Right renal cortex interstitium (tissue), 3 donors: ENCODE data around the gene RCHY1. TPM values are rescaled to one million over a fixed set of nuclear protein-coding genes. Genes with fewer than 3 reads are reported as not detected.
"Not testable (repeated sequence)": the region's sequence is repeated elsewhere in the genome, so short reads cannot be mapped to it uniquely, and the experiment has no call there.

Source experiments
- DNase-seq, 3 donors: peaks; one replicate each; pipeline ENCODE4 v3.0.0-alpha.2; 2013; ENCODE audit warnings: low read depth in 3 of 3, low spot score in 2 of 3
- polyA plus RNA-seq, 3 donors: library from polyadenylated mRNA; unstranded; fragments of 120-200 nt; gene quantifications; one replicate each; pipeline ENCODE4 v1.2.1, GENCODE V29; 2013; ENCODE audit not compliant: insufficient read length in 3 of 3

The RCHY1 gene
- 10 to 100 TPM; 57.2 to 65.0 (median 59.9) TPM for polyA plus RNA-seq

GRCh38 chr4:75514131-75514948 is at the start of gene RCHY1, which contains the start of gene THAP6:
Gene RCHY1 (minus strand): TSS chr4:75514403. CDS start chr4:75514286, 117 bp downstream.
Gene THAP6 (plus strand): TSS chr4:75514473. CDS start chr4:75515453, 980 bp downstream.
- peak; percentile 93 to 96 (median 94) for DNase-seq

GRCh38 chr4:75561789-75562188 is 47.6 kb upstream of the RCHY1 start:
- DNase-seq: no peak

DNA sequence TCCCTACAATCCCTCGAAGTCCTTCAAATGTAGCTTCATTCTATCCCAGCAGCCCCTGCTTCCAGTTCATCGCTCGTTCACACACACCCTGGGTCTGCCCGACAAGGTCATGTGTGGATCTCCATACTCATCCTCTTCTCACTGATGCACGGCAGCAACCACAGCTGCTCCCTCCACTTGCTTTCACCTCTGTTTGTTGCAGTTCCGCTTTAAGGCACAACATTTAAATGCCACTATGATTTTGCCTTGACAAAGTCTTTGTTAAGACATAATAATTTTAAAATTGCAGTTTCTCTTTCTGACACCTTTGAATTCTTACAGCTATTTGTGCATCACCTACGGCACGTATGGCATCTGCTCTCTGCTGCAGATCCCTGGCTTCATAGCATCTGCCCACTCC is 43.5 kb upstream of the RCHY1 start:
- no peak for DNase-seq

GRCh38 chr4:75555294-75556164 is 41.3 kb upstream of the RCHY1 start, which contains the start of gene ODAPH:
Gene ODAPH (plus strand): TSS chr4:75556066. CDS start chr4:75556083, 17 bp downstream.
- no peak for DNase-seq

GRCh38 chr4:75552452-75552851 is 38.2 kb upstream of the RCHY1 start:
- DNase-seq: no peak

GRCh38 chr4:75549019-75549418 is 34.8 kb upstream of the RCHY1 start:
- no peak for DNase-seq

DNA sequence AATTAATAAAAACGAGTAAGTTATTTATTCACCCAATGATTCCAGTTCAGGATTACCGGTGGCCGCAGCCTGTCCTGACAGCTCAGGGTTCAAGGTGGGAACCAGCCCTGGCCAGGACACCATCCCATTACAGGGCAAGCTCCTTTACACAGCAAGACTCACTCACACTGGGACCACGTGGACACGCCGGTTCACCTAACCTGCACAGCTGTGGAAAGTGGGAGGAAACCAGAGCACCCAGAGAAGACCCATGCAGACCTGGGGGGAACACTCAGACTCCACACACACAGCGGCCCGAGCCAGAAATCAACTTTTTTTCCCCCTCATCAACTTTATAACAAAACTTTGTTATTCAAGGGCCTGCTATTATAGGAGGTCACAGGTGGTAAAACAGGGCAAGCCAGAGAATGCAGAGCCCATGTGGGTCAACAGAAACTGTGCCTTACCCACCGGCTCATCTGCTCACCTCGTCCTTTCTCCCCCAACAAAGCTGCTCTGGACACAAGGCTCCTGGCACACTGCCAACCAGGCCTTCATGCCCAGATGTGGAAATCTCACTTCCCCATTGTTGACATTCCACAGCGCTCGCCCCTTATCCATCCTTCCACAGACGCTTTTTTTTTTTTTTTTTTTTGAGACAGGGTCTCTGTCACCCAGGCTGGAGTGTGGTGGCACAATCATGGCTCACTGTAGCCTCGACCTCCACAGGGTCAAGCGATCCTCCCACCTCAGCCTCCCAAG is 33.6 kb upstream of the RCHY1 start:
- DNase-seq: no peak

DNA sequence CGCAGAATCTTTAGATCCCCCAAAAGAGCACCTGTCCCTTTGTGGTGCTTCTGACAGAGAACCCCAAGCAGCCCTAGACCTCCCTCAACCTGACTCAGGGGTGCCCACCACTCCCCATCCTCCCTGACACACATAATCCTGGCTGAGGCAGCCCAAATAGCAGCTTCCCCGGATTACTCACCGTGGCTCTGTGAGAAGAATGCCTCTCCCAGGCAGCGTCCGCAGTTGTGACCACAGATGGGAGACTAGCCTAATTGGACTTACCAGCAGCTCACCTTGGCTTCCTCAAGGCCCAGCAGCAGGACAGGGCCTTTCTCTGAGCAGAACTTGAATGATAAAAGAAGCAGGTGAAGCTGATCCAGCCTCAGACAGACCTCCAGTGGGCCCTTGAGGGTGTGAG is 31.3 kb upstream of the RCHY1 start:
- no peak for DNase-seq

GRCh38 chr4:75544870-75545269 is 30.7 kb upstream of the RCHY1 start:
- no peak for DNase-seq

DNA sequence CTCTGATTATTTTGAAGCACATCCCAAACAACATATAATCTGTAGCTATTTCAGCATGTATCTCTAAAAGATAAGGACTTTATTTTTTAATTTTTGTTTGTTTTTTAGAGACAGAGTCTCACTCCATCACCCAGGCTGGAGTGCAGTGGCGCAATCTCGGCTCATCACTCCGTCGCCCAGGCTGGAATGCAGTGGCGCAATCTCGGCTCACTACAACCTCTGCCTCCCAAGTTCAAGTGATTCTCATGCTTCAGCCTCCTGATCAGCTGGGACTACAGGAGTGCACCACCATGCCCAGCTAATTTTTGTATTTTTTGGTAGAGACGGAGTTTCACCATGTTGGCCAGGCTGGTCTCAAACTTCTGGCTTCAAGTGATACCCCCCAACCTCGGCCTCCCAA is 30.0 kb upstream of the RCHY1 start:
- not testable (repeated sequence) for DNase-seq

- DNase-seq: no peak
Observed at GRCh38 chr4:75542824-75543223, 28.6 kb upstream of the RCHY1 start.

DNA sequence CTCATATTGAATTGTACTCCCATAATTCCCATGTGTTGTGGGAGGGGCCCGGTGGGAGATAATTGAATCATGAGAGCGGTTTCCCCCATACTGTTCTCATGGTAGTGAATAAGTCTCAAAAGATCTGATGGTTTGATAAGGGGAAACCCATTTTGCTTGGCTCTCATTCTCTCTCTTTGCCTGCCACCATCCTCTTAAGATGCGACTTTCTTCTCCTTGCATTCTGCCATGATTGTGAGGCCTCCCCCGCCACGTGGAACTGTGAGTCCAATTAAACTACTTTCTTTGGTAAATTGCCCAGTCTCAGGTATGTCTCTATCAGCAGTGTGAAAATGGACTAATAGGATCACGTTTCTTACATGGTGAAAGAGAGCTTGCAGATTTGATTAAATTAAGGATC is 23.1 kb upstream of the RCHY1 start:
- DNase-seq: not testable (repeated sequence)

- DNase-seq: not testable (repeated sequence)
Observed at GRCh38 chr4:75533926-75534325, 19.7 kb upstream of the RCHY1 start.

DNA sequence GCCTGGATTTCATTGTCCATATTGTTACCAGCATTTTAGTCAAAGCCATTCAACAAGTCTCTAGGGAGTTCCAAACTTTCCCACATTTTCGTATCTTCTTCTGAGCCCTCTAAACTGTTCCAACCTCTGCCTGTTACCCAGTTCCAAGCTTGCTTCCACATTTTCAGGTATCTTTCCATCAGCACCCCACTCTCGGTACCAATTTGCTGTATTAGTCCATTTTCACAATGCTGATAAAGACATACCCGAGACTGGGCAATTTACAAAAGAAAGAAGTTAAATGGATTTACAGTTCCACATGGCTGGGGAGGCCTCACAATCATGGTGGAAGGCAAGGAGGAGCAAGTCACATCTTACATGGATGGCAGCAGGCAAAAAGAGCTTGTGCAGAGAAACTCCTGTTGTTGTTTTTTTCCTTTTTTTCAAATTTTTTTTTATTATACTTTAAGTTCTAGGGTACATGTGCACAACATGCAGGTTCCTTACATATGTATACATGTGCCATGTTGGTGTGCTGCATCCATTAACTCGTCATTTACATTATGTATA is 19.2 kb upstream of the RCHY1 start:
- not testable (repeated sequence) for DNase-seq

GRCh38 chr4:75531536-75532143 is 17.4 kb upstream of the RCHY1 start:
- DNase-seq: not testable (repeated sequence)

DNA sequence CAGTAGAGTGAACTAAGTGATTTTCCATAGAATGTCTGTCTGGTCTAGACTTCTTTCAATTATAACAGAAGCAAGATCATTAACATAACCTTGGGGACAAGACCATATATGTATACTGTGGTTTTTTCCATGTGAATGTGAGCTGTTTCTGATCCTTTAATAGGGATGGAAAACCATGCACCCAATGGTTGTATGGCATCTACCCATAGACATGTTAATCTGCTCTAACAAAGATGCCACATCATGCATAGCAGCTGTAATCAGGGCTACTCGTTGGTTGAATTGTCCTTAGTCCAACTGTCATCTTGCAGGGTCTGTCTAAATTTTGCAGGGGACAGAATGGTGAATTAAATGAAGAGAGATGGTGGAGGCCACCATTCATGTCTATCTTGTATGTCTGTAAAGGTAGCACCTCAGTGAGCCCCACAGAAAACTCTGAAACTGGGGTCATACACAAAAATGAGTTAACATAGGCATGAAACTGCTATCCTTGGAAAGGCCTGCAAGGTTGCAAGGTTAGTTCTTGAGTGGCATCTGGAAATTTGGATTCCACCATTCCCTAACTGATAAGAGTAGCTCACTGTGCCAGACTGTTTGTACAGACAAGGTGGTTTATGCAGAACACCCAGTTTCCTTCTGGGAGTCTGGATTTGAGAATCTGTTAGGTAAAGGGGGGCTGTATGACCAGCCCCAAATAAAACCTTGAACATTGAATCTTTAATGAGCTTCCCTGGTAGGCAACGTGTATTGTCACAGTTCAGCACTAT is 16.5 kb upstream of the RCHY1 start:
- DNase-seq: no peak

DNA sequence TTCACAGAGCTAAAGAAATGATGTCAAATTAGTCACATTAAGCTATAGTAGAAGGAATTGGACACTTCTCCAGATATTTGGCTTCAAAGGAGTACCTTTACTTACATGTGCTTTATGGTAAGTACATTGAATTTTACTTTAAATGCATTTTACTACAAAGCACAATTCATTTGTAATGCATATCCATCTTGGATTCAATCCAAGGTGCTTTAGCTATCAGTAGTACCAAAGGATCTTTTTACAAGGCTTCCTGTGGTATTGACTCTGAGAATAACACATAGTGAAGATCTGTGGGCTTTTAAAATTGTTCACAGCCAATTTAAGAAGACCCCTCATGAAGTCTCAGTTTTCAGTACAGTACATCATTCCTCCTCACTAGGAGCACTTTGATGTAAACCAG is 13.3 kb upstream of the RCHY1 start:
- DNase-seq: no peak

GRCh38 chr4:75525910-75526309 is 11.7 kb upstream of the RCHY1 start:
- DNase-seq: no peak

DNA sequence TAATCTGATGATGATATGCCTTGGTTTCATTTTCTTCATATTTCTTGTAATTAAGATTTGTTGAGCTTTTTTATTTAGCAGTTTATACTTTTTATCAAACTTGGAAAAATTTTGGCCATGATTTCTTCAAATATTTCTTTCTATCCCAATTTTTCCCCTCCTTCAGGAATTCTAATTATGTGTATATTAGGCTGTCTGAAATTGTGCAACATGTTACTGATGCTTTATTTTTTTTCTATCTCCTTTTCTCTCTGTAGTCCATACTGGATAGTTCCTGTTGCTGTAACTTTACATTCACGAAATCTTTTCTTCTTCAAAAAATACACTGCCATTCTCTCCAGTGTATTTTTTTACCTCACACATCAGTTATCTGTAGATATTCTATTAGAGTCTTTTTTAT is 10.9 kb upstream of the RCHY1 start:
- no peak for DNase-seq
